GM12892 (cell line): ENCODE data around the gene VSTM2B.

ENCODE experiments used
- DNase-seq: peaks from one replicate; pipeline ENCODE4 v3.0.0; 2011; ENCODE audit not compliant: insufficient read length
- FAIRE-seq: peaks from 2 replicates; lab custom pipeline; 2011; peaks lifted over from hg19 to GRCh38; lab: Jason Lieb, UNC
- POLR2A ChIP-seq: IDR thresholded peaks from 2 replicates; pipeline ENCODE4 v1.6.1; 2011; ENCODE audit warnings: low read depth, low read length, control low read depth
- POLR2AphosphoS5 ChIP-seq: IDR thresholded peaks from 2 replicates; pipeline ENCODE4 v1.6.1; 2011; ENCODE audit warnings: low read depth, low read length, control low read depth
- TAF1 ChIP-seq: IDR thresholded peaks from 2 replicates; pipeline ENCODE4 v1.6.1; 2011; ENCODE audit warnings: low read depth, mild to moderate bottlenecking, control low read depth, low read length, borderline replicate concordance

VSTM2B gene

DNA sequence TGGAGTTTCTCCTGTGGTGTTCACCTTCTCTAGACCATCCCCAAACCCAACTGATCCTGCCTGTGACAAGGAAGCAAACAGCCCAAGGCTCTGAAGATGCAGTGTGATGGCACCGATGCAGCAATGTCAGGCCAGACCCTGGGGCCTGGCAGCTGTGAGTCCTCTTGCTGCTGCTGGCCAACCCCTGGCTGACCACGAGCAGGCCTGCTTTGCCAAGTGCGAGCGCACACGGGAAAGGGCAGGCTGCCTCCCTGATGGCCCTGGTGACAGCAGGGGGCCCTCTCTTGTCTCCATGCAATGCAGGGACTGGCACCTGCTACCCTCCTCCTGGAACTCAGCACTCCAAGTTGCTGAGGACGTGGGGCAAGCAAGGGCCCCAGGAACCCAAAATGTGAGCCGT is 5.4 kb upstream of the VSTM2B start:
- TF ChIP-seq POLR2AphosphoS5 (no peak), POLR2A (no peak), TAF1 (no peak)
- DNase-seq (no peak), FAIRE-seq (no peak)

DNA sequence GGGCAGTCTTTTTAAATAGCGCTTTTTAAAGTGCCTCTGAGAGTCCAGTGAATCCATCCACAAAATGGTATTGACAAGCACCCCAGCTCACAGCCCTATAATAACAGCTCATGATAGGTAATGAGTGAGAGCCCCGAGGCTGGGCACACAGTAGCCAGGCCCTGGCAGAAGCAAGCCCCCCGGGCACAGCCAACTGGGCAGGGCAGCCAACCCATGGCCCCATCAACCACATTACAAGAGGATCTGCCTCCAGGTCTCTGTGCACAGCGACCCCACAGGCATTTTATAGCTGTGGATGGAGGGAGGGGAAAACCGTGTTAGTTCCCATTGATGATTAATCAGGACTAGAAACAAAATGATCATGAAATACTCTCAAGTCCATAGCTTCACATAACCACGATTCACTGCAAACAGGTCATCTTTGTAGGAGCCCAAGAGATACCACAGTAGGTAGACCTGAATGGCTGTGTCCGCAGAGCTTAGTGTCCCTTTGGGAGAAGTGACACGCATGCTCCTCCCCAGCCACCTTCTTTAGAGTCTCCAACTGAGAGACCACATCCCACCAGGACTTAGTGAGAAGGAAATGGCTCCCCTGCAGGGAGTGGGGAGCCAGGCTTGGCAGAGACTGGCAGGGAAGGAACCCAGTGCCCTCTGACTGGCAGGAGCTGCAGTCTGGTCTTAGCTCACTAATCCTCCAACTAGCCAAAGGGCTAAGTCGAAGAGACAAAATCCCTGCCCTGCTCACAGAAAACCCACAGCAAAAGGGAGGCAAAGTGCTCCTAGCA is 4.3 kb upstream of the VSTM2B start:
- no peak for TF ChIP-seq TAF1
- no peak for TF ChIP-seq POLR2A
- TF ChIP-seq POLR2AphosphoS5 = no peak
- DNase-seq = no peak
- FAIRE-seq = no peak

DNA sequence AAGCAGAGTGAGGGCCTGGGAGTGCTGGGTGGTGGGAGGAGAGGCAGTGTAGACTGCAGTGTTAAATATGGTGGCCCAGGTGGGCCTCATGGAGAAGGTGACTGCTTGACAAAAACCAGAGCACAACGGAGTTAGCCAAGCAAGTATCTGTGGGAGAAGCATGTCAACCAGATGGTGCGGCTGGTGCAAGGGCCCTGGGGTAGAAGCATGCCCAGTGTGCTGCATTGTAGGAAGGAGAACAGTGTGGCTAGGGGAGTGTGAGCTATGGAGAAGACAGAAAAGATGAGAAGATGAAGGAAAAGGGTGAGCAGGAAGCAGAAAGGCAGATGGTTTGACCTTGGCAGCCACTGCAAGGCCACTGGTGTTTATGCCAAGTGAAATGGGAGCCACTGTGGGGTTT is 2.2 kb upstream of the VSTM2B start:
- TF ChIP-seq POLR2AphosphoS5 (no peak), TAF1 (no peak), POLR2A (no peak)
- DNase-seq (no peak), FAIRE-seq (no peak)

DNA sequence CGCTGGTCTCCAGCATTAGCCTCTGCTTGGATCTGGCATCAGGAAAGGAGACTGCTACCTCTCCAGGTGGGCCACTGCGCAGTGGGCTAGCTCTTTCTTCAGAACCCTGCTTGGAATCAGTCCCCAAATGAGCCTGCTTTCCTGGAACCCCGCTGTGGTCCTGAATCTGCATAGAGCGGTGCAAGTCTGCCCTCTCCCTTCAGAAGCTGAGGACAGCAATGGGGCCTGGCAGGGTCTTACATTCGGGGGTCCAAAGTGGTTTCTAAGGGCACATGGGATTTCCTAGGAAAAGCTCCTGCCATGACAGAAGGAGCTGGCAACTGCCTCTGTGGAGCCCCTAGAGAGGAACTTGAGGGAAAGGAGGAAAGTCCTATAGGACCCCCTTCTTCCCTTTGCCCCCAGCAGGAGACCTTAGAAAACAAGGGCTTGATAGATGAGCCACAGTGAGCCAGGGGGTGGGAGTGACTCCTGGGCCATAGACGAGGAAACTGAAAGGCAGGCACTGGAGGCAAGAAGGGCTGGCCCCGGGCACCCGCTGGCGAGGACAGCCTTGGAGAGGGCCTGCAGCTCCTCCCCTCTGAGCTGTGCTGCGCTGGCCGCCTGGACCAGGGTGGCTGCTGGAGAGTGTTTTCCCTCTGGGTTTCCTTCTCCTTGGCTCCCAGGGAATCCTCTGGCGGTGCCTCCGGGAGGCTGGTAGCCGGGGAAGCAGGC is 1.4 kb upstream of the VSTM2B start:
- no peak for FAIRE-seq
- TF ChIP-seq POLR2A (no peak), POLR2AphosphoS5 (no peak), TAF1 (no peak)
- no peak for DNase-seq

DNA sequence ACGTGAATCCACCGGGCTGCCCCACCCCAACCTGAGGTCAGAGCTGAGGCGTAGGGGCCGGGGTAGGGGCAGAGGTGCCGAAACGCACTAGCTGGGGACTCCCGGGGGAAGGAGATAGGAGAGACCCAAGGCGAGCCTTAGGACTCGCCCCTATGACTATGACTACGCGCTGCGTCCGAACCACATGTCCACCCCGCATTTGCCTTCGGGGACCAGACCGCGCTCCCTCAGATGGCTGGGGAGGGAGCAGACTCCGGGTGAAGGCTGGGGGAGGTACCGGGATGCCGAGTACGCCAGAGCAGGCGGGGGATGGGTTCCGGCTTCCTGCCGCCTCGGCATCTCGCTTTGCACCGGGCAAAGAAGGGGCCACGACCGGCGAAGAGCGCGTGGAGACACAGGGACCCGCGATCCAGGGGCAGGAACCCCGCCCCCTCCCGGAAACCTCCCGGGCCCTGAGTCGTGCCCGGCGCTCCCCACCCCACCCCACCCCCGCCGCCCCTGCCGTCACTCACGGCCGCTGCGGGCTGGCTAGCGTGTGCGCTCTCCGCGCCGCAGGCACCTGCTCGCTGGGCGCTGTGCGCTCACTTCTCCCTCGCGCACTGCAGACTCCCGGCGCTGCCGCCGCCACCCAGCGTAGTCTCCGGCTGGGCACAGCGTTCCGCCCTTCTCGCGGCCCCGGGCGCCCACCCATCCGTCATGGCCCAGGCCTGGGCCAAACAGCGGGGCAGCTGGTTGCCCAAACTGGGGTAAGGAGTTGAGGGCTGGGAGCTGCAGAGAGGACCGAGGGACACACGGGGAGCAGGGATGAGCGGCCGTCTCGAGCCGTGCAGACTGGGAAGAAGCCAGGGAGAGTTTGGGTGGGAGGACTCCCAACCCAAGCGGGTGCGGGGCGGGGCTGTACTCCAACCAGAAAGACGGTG is 622 bp upstream of the VSTM2B start:
- FAIRE-seq = no peak
- no peak for TF ChIP-seq POLR2AphosphoS5
- no peak for DNase-seq

DNA sequence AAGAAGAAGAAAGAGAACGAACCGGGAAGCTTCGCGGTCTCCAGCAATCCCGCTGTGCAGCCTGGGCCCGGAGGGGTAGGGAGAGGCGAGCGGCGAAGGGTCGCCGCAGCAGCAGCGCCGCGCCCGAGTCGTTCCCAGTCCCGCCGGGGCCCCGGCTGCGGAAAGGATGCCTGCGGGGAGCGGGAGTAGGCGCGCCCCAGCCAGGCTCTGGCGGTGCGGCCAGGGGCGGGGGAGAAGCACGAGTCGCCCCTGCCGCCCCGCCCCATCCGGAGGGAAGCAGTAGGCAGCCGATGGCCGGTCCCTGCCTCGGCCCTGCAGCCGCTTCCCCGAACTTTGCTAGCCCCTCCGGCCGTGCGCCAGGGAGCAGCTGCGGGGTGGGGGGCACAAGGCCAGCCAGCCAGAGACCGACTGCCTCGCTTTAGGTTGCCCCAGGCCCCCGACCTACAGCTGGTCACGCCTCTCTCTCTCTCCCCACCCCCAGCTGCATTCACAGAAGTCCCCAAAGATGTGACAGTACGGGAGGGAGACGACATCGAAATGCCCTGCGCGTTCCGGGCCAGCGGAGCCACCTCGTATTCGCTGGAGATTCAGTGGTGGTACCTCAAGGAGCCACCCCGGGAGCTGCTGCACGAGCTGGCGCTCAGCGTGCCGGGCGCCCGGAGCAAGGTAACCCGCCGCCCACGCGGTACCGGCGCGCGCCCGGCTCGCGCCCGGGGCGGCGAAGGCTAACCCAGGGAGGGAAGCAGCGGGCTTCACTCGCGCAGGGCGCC is 1.1 kb downstream of the VSTM2B start:
- no peak for DNase-seq
- FAIRE-seq = no peak
- TF ChIP-seq TAF1 = no peak
- no peak for TF ChIP-seq POLR2A
- TF ChIP-seq POLR2AphosphoS5 = no peak

DNA sequence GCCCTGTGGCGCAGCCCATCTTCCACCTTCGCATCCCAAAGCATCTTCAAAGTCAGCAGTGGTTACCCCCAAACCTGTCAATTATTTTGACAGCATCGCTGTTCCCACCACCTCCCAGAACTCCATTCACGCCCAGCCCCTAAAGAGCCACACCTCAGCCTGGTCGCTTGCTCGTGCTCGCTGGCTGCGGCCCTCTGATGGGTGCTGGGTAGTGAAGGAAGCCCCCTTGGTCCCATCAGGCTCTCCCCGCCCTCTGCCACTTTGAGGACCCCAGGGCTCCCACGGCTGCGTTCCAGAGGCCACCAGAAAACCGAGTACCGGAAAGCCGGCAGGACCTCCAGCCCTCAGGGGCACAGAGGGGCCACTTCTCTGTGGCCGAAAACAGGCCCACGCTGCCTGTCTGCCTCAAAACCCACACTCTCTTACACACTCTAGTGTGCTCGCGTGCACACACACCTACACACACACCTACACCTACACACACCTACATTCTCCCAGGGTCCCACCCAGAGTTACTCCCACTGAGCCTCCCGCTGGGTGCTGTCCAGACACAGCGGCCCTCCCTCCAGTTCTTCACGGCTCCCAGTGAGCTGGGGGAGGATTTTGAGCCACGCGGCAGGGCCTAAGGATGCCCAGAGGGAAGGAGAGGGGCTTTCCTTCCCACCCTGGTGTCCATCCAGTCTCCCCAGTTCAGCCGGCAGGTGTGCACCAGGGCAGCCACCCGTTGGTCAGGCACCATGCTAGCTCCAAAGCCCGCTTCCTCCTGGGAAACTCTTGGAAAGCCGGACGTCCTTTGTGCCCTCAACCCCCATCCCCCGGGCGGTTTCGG is 1.9 kb downstream of the VSTM2B start:
- TF ChIP-seq POLR2A = no peak
- no peak for TF ChIP-seq POLR2AphosphoS5
- TF ChIP-seq TAF1 = no peak
- FAIRE-seq (no peak), DNase-seq (no peak)

DNA sequence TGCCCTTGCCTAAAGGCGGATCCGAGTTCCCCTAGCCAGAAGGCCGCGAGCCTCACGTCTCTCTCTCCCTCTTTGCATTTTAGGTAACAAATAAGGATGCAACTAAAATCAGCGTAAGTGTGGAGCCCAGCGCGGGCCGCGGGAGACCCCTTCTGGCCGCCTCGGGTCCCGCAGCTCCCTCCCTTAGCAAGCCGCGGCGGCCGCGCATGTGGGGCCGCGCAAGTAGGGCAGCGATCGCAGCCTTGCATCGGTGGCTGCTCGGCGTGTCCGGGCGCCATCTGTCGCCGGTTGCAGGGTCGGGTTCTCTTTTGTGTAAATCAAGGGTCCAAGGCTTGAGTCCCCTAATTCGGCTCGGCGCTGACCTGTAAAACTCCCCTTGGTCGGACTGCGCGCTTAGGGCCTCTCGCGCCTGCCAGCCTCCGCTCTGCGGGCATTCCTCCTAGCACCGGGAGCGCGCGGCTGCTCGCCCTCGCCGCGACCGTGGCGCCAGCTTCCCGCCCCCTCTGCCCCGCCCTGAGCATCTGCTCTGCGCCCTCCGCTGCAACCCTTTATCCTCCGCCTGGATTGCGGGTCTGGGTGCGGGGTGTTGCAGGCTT is 2.7 kb downstream of the VSTM2B start:
- no peak for FAIRE-seq
- DNase-seq = peak; percentile 84
- TF ChIP-seq POLR2A (no peak), TAF1 (no peak), POLR2AphosphoS5 (no peak)

DNA sequence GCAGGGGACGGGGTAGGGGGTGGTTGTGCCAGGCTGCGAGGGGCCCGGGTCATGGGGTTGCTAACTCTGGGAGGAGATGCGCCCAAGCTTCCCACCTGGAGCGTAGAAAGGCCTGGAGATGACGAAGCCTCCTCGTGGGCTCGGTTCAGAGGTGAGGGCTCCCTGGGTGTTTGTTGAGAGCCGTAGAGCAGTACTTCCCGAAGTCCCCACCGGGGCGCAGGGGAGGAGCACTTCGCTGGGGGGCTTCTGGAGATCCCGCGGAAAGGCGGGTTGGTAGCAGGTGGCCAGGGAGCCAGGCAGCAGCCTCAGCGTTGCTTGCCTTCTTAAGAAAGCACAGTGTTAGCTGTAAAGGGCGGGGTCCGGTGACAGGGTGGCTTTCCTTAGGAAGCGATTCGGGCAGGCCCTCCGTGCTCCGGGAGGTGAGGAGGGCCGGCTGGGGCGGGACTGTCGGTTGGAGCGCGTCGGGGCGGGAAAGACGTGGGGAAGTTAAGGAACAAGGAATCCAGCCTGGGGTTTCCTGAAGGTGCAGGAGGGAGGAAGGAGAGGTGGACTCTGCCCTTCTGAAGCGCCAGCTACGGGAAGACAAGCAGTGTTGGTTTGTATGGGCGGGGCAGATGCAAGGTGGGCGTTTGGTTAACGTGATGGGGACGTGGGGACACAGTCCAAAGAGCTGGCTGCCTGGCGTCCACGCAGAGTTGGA is 3.3 kb downstream of the VSTM2B start:
- FAIRE-seq (no peak), DNase-seq (no peak)
- TF ChIP-seq TAF1 (no peak), POLR2AphosphoS5 (no peak), POLR2A (no peak)
